ENCODE data around the gene D2HGDH. TPM values are rescaled to one million over a fixed set of nuclear protein-coding genes. Genes with fewer than 3 reads are reported as not detected.

D2HGDH gene
- total and polyA plus RNA-seq, 10 of the 15 experiments (the other 5 are each of a cell fraction or from before 2014, with no cell fraction given), result 0.52 to 32.1 (median 11.0) TPM

DNA sequence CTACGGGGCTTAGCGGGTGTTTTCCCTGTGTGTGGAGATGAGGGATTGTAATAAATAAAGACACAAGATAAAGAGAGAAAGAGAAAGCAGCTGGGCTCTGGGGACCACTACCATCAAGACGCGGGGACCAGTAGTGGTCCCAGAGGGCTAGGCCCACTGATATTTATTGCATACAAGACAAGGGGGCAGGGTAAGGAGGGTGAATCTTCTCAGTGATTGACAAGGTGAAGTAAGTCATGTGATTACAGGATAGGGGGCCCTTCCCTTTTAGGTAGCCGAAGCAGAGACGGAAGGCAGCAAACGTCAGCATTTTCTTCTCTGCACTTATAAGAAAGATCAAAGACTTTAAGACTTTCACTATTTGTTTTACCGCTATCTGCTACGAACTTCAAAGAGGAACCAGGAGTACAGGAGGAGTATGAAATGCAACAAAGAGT, 37.7 kb downstream of the D2HGDH start (continued):
- TF ChIP-seq RELA (IDR thresholded peaks at IDR 0.05; ENCODE audit: borderline replicate concordance, partially characterized antibody), result no peak
- TF ChIP-seq PBX3 (IDR thresholded peaks at IDR 0.05; ENCODE audit: insufficient replicate concordance, low read depth, low read length), result peak; percentile 83
- TF ChIP-seq CEBPB (IDR thresholded peaks at IDR 0.05; ENCODE audit: borderline replicate concordance in 1 of 2, low read depth in 2 of 2, low read length in 2 of 2), result no peak
- TF ChIP-seq CBFB (IDR thresholded peaks at IDR 0.05; ENCODE audit: low read depth), result no peak
- no peak for TF ChIP-seq MEF2A (IDR thresholded peaks at IDR 0.05; ENCODE audit: insufficient read depth, low read depth, low read length)
- no peak for TF ChIP-seq BACH1 (IDR thresholded peaks at IDR 0.05; ENCODE audit: borderline replicate concordance)
- peak; percentile 29; the same call in 1 of the 2 replicates for TF ChIP-seq ATF7 (IDR thresholded peaks at IDR 0.05; ENCODE audit: low read depth)
- TF ChIP-seq, protein P1, sequence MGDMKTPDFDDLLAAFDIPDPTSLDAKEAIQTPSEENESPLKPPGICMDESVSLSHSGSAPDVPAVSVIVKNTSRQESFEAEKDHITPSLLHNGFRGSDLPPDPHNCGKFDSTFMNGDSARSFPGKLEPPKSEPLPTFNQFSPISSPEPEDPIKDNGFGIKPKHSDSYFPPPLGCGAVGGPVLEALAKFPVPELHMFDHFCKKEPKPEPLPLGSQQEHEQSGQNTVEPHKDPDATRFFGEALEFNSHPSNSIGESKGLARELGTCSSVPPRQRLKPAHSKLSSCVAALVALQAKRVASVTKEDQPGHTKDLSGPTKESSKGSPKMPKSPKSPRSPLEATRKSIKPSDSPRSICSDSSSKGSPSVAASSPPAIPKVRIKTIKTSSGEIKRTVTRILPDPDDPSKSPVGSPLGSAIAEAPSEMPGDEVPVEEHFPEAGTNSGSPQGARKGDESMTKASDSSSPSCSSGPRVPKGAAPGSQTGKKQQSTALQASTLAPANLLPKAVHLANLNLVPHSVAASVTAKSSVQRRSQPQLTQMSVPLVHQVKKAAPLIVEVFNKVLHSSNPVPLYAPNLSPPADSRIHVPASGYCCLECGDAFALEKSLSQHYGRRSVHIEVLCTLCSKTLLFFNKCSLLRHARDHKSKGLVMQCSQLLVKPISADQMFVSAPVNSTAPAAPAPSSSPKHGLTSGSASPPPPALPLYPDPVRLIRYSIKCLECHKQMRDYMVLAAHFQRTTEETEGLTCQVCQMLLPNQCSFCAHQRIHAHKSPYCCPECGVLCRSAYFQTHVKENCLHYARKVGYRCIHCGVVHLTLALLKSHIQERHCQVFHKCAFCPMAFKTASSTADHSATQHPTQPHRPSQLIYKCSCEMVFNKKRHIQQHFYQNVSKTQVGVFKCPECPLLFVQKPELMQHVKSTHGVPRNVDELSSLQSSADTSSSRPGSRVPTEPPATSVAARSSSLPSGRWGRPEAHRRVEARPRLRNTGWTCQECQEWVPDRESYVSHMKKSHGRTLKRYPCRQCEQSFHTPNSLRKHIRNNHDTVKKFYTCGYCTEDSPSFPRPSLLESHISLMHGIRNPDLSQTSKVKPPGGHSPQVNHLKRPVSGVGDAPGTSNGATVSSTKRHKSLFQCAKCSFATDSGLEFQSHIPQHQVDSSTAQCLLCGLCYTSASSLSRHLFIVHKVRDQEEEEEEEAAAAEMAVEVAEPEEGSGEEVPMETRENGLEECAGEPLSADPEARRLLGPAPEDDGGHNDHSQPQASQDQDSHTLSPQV (IDR thresholded peaks at IDR 0.05), result no peak
- no peak for TF ChIP-seq RBBP5 (conservative IDR thresholded peaks at IDR 0.05)
- TF ChIP-seq IRF4 (IDR thresholded peaks at IDR 0.05; ENCODE audit: low read depth, low read length), result no peak
- no peak for TF ChIP-seq ZBED1 (IDR thresholded peaks at IDR 0.05; ENCODE audit: borderline replicate concordance)
- TF ChIP-seq, protein P2, sequence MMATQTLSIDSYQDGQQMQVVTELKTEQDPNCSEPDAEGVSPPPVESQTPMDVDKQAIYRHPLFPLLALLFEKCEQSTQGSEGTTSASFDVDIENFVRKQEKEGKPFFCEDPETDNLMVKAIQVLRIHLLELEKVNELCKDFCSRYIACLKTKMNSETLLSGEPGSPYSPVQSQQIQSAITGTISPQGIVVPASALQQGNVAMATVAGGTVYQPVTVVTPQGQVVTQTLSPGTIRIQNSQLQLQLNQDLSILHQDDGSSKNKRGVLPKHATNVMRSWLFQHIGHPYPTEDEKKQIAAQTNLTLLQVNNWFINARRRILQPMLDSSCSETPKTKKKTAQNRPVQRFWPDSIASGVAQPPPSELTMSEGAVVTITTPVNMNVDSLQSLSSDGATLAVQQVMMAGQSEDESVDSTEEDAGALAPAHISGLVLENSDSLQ (IDR thresholded peaks at IDR 0.05), result peak; percentile 96
- TF ChIP-seq ZNF687 (IDR thresholded peaks at IDR 0.05), result no peak
- no peak for TF ChIP-seq ZNF207 (IDR thresholded peaks at IDR 0.05; ENCODE audit: borderline replicate concordance)
- TF ChIP-seq MTA2 (IDR thresholded peaks at IDR 0.05; ENCODE audit: low read depth), result peak; percentile 16; the same call in 1 of the 2 replicates
- TF ChIP-seq JUND (IDR thresholded peaks at IDR 0.05; ENCODE audit: low read depth, low read length), result no peak
